PC-9 (cell line): ENCODE data around the gene B4GALNT1.

ENCODE experiments used
- CTCF ChIP-seq: fragments of 200-600 bp; sonication (generic); conservative IDR thresholded peaks from 2 replicates; pipeline ENCODE4 v1.6.1; 2017; ENCODE audit warnings: mixed run types, antibody characterized with exemption, mild to moderate bottlenecking, moderate library complexity
- EZH2 ChIP-seq: fragments of 200-600 bp; sonication (generic); IDR thresholded peaks from 2 replicates; pipeline ENCODE4 v1.8.0; 2017; ENCODE audit warnings: antibody characterized with exemption, low read depth

GRCh38 chr12:57628280-57629191, 4.5 kb downstream of the B4GALNT1 start:
- TF ChIP-seq CTCF: no peak
- no peak for TF ChIP-seq EZH2
